Gastrocnemius medialis (tissue), 4 donors: ENCODE data around the gene DCPS. TPM values are rescaled to one million over a fixed set of nuclear protein-coding genes. Genes with fewer than 3 reads are reported as not detected.
"Not testable (repeated sequence)": the region's sequence is repeated elsewhere in the genome, so short reads cannot be mapped to it uniquely, and the experiment has no call there.

Source experiments
- ATAC-seq, 2 donors: fragments of 150-250 bp; one replicate each; pipeline ENCODE4 v1.9.1; 2016
- DNase-seq, 2 donors: peaks; one replicate each; pipeline ENCODE4 v3.0.0-alpha.2; 2019
- H3K27ac ChIP-seq, 4 donors: fragments of 200-600 bp; sonication (generic); 1 replicate in 1 of 4; 2 replicates in 3 of 4; pipeline ENCODE4 v1.5.1; 2016 to 2018; ENCODE audit warnings: mild to moderate bottlenecking in 2 of 4, moderate library complexity in 1 of 4
- H3K27me3 ChIP-seq, 3 donors: fragments of 200-600 bp; sonication (generic) in 2 of 3; 1 replicate in 1 of 3; 2 replicates in 2 of 3; pipeline versions ENCODE4 v1.5.1 to v1.6.0; 2016 to 2019; ENCODE audit warnings: mild to moderate bottlenecking in 1 of 3, moderate library complexity in 1 of 3
- H3K36me3 ChIP-seq, 2 donors: fragments of 200-600 bp; sonication (generic) in 1 of 2; one replicate each; pipeline ENCODE4 v1.5.1; 2017 to 2018
- H3K4me1 ChIP-seq, 2 donors: fragments of 200-600 bp; sonication (generic) in 1 of 2; one replicate each; pipeline ENCODE4 v1.5.1; 2016 to 2017; ENCODE audit warnings: mild to moderate bottlenecking in 2 of 2
- H3K4me3 ChIP-seq, 4 donors: fragments of 200-600 bp; sonication (generic) in 3 of 4; 1 replicate in 1 of 4; 2 replicates in 3 of 4; pipeline ENCODE4 v1.5.1; 2016 to 2019; ENCODE audit warnings: mild to moderate bottlenecking in 2 of 4
- H3K9me3 ChIP-seq, 3 donors: fragments of 200-600 bp; sonication (generic) in 2 of 3; 1 replicate in 1 of 3; 2 replicates in 2 of 3; pipeline ENCODE4 v1.5.1; 2016 to 2019
- POLR2A ChIP-seq, 2 donors: fragments of 450-650 bp; IDR thresholded peaks; one replicate each; pipeline ENCODE4 v1.6.1; 2017; ENCODE audit warnings: antibody characterized with exemption in 2 of 2, mild to moderate bottlenecking in 2 of 2, moderate library complexity in 2 of 2
- in situ Hi-C, 4 donors: fragments of 200-750 bp; cut with MboI; loops; one replicate each; pipeline versions ENCODE4 v1.15.0 to v1.8.0; 2017; ENCODE audit warnings: low sequenced_read_pairs in 4 of 4
- intact Hi-C: fragments of 100-400 bp; cut with DNase I; formaldehyde crosslinking; loops from one replicate; pipeline ENCODE4 v1.15.1; 2023; ENCODE audit warnings: low total_unique reads
- total RNA-seq, 4 donors: library from RNA; depleted of rRNA; stranded (reverse); fragments of >200 nt; gene quantifications; one replicate each; pipeline versions ENCODE4 v1.1.0 to v1.2.3, GENCODE V29; 2016
- TF ChIP-seq, protein P1 (sequence below), 5 experiments: fragments of 450-650 bp in 3 of 5; fragments of 200-600 bp in 2 of 5; sonication (generic) in 2 of 5; IDR thresholded peaks in 4 of 5; conservative IDR thresholded peaks in 1 of 5; 1 replicate in 4 of 5; 2 replicates in 1 of 5; pipeline ENCODE4 v1.5.1; 2016 to 2019; ENCODE audit warnings: antibody characterized with exemption in 5 of 5, mild to moderate bottlenecking in 3 of 5, moderate library complexity in 3 of 5

DCPS gene
- total RNA-seq, 4 donors from 2014 or later: 9.8 to 23.1 (median 11.5) TPM

DNA sequence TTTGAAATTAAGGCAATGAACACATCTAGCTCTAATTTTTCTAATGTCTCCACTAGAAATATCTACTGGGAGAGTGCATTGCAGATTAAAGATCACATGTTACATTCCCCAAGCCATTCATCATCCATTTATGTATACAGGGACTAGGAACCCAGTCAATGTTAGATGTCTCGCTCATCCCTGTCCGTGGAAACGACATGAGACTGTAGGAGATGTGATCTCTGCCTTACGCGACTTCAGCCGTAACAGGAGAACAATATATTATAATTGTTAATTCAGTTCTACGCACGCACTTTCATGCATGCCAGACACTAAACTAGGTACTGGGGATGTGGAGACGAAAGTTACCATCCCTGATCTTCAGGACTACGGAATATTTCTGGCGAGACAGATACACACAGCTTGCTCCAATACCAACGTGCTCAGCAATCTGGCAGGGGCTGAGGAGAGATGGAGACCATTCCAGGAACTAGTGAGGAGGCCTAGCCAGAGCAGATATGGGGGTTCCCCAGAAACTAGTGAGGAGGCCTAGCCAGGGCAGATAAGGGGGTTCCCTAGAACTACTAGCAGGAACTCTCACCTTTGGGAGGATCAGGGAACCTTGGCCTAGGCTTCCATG, 706 bp downstream of the DCPS start:
- Histone ChIP-seq H3K36me3 (peaks cover 0 to 8% of the 10 kb centered on the region in 2 donors), H3K4me1 (peaks cover 17 to 37% of the 10 kb centered on the region in 2 donors), H3K27ac (peak overlapping the region; percentile 85 to 96 (median 90)), H3K4me3 (peak overlapping the region; percentile 61 to 89 (median 76)), H3K9me3 (no peaks in the 10 kb centered on the region), H3K27me3 (no peaks in the 10 kb centered on the region)
- DNase-seq (no peak), ATAC-seq (peak in 1 of 2 donors; percentile 12)
- in situ Hi-C loops (loop anchor here in 1 of 4 donors (25.0 kb wide), 1 partner anchor 183 kb away; no protein-coding TSS in a partner anchor), intact Hi-C loops (loop anchor here (1.0 to 5.0 kb wide), 3 partner anchors 21 to 92 kb away; partner anchors contain the start of genes FAM118B, RPUSD4, ST3GAL4 and TIRAP)
- no peak for TF ChIP-seq POLR2A (IDR thresholded peaks at IDR 0.05)
- TF ChIP-seq, protein P1, sequence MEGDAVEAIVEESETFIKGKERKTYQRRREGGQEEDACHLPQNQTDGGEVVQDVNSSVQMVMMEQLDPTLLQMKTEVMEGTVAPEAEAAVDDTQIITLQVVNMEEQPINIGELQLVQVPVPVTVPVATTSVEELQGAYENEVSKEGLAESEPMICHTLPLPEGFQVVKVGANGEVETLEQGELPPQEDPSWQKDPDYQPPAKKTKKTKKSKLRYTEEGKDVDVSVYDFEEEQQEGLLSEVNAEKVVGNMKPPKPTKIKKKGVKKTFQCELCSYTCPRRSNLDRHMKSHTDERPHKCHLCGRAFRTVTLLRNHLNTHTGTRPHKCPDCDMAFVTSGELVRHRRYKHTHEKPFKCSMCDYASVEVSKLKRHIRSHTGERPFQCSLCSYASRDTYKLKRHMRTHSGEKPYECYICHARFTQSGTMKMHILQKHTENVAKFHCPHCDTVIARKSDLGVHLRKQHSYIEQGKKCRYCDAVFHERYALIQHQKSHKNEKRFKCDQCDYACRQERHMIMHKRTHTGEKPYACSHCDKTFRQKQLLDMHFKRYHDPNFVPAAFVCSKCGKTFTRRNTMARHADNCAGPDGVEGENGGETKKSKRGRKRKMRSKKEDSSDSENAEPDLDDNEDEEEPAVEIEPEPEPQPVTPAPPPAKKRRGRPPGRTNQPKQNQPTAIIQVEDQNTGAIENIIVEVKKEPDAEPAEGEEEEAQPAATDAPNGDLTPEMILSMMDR (IDR thresholded peaks at IDR 0.05 in 4 of 5, conservative IDR thresholded peaks at IDR 0.05 in 1 of 5): no peak

DNA sequence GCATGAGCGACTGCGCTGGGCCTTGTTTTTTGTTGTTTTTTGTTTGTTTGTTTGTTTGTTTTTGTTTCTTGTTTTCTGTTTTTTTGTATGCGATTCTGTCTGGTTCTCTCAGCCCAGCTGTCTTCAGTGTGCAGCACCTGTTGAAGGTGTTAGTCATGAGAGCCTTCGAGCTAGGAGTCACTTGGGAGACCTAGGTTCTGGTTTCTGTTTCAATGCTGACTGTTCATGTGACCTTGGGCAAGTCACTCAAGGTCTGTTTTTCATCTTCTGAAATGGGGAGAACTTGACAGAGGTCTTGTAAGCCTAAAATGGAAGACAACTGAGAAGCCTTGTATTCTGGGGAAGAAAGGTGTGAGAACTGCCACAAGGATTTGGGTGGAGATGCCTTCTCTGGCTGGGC, 1.8 kb downstream of the DCPS start:
- TF ChIP-seq, protein P1 (IDR thresholded peaks at IDR 0.05 in 4 of 5, conservative IDR thresholded peaks at IDR 0.05 in 1 of 5): no peak
- no peak for TF ChIP-seq POLR2A (IDR thresholded peaks at IDR 0.05)
- no peak overlapping the region for H3K4me3 ChIP-seq
- H3K27me3 ChIP-seq: no peaks in the 10 kb centered on the region
- H3K4me1 ChIP-seq: peaks cover 18 to 42% of the 10 kb centered on the region in 2 donors
- intact Hi-C loops: loop anchor here (5.0 kb wide), 1 partner anchor 52 kb away; the partner anchor contains the start of gene ST3GAL4
- H3K36me3 ChIP-seq: peaks cover 0 to 2% of the 10 kb centered on the region in 2 donors
- peak overlapping the region in 1 of 4 donors; percentile 6 for H3K27ac ChIP-seq
- in situ Hi-C loops: loop anchor here in 1 of 4 donors (25.0 kb wide), 1 partner anchor 182 kb away; no protein-coding TSS in a partner anchor
- H3K9me3 ChIP-seq: no peaks in the 10 kb centered on the region
- DNase-seq: no peak
- no peak for ATAC-seq

DNA sequence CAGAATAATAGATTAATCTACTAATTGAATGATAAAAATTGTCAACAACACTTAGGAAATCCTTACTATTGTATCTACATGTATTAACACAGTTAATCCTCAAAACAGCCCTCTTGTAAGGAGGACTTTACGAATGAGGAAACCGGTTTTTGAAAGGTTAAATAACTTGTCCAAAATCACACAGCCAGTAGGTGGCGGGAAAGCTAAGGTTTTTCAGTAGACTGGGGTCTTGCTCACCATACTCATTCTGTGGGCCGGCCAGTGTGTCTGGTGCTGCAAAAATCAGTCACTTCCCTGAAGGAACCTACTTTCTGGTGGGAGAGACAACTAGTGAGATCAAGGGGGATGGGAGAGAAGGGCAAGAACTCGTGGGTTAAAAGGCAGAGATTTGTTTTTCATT, 3.8 kb downstream of the DCPS start:
- ATAC-seq (no peak), DNase-seq (no peak)
- in situ Hi-C loops (loop anchor here in 1 of 4 donors (25.0 kb wide), 1 partner anchor 180 kb away; no protein-coding TSS in a partner anchor), intact Hi-C loops (loop anchor here (5.0 kb wide), 1 partner anchor 50 kb away; the partner anchor contains the start of gene ST3GAL4)
- H3K4me3 ChIP-seq: no peak overlapping the region
- no peaks in the 10 kb centered on the region for H3K9me3 ChIP-seq
- H3K27me3 ChIP-seq: no peaks in the 10 kb centered on the region
- no peaks in the 10 kb centered on the region for H3K36me3 ChIP-seq
- TF ChIP-seq POLR2A (IDR thresholded peaks at IDR 0.05): no peak
- TF ChIP-seq, protein P1 (IDR thresholded peaks at IDR 0.05 in 4 of 5, conservative IDR thresholded peaks at IDR 0.05 in 1 of 5): no peak
- peak overlapping the region in 3 of 4 donors; percentile 72 to 79 (median 79) for H3K27ac ChIP-seq
- H3K4me1 ChIP-seq: peaks cover 22 to 43% of the 10 kb centered on the region in 2 donors

DNA sequence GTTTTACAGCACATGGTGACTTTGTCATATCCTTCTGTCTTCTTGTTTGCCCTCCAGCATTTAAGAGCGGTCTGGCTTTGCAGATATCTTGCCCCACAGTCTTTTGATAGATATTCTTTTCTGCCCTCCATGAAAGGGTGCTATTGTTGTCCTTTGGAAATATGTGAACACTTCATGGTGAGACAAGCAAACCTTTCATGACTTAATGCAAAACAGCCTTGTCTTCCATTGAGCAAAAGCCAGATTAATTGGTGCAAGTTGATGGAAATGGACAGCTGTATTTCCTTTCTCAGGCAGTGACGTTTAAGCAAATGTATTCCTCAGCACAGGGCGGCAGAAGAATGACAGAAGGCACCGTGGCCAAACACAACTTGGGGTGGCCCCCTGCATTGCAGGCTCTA, 4.4 kb downstream of the DCPS start:
- H3K4me1 ChIP-seq: peaks cover 22 to 42% of the 10 kb centered on the region in 2 donors
- H3K4me3 ChIP-seq: peak overlapping the region in 2 of 4 donors; percentile 3 to 13
- in situ Hi-C loops (loop anchor here in 1 of 4 donors (25.0 kb wide), 1 partner anchor 179 kb away; no protein-coding TSS in a partner anchor), intact Hi-C loops (loop anchor here (5.0 kb wide), 1 partner anchor 49 kb away; the partner anchor contains the start of gene ST3GAL4)
- no peaks in the 10 kb centered on the region for H3K27me3 ChIP-seq
- H3K27ac ChIP-seq: peak overlapping the region; percentile 67 to 79 (median 76)
- H3K36me3 ChIP-seq: no peaks in the 10 kb centered on the region
- DNase-seq: peak in 1 of 2 donors; percentile 45
- ATAC-seq: peak; percentile 49 to 59
- TF ChIP-seq POLR2A (IDR thresholded peaks at IDR 0.05): no peak
- TF ChIP-seq, protein P1 (IDR thresholded peaks at IDR 0.05 in 4 of 5, conservative IDR thresholded peaks at IDR 0.05 in 1 of 5): no peak
- no peaks in the 10 kb centered on the region for H3K9me3 ChIP-seq

DNA sequence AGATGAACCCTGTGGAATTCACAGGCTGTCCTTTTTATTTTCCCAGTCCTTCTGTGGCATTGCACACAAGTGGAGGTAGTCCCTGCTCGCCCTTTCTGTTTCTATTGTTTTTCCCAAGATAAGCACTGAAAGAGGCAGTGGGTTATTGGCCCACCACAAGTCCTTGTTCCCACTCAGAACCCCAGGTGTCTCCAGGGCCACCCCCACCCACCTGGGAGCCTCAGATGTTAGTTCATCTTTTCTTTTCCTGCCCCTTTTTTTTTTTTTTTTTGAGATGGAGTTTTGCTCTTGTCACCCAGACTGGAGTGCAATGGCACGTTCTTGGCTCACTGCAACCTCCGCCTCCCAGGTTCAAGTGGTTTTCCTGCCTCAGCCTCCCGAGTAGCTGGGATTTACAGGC, 4.9 kb downstream of the DCPS start:
- in situ Hi-C loops (loop anchor here in 1 of 4 donors (25.0 kb wide), 1 partner anchor 179 kb away; no protein-coding TSS in a partner anchor), intact Hi-C loops (loop anchor here (5.0 kb wide), 1 partner anchor 49 kb away; the partner anchor contains the start of gene ST3GAL4)
- not testable (repeated sequence) for H3K9me3 ChIP-seq

More for the DNA sequence above, 4.9 kb downstream of the DCPS start:
- DNase-seq, ATAC-seq, H3K36me3 ChIP-seq, H3K27me3 ChIP-seq: not testable (repeated sequence)
- Histone ChIP-seq H3K4me1 (peaks cover 22 to 38% of the 10 kb centered on the region in 2 donors), H3K27ac (peak overlapping the region; percentile 67 to 79 (median 76)), H3K4me3 (peak overlapping the region in 2 of 4 donors; percentile 3 to 13)
